ENCODE results near the gene TBC1D22B.
A peak's percentile ranks its signal among the peaks of the same experiment; 100 is the strongest.

Gene TBC1D22B

GRCh38 chr6:37353761-37354525 is 96.4 kb downstream of the TBC1D22B start, which contains the start of gene RNF8:
RNF8 (plus strand) TSS chr6:37353983; CDS start chr6:37354165, 182 bp downstream.
- TF ChIP-seq GATA3 (IDR thresholded peaks at IDR 0.05; ENCODE audit: low read depth, low read length) (no peak), GATA2 (IDR thresholded peaks at IDR 0.05; ENCODE audit: low read depth, low read length) (no peak)

- 0 out of 2 replicates have a peak, but pooled peaks have one; percentile 6 for TF ChIP-seq GATA2 (IDR thresholded peaks at IDR 0.05; ENCODE audit: low read depth, low read length)
- TF ChIP-seq GATA3 (IDR thresholded peaks at IDR 0.05; ENCODE audit: low read depth, low read length): no peak
These were observed 97.2 kb downstream of the TBC1D22B start for GRCh38 chr6:37354526-37355384.

GRCh38 chr6:37357288-37357687 is 99.7 kb downstream of the TBC1D22B start:
- TF ChIP-seq GATA3 (IDR thresholded peaks at IDR 0.05; ENCODE audit: low read depth, low read length) (no peak), GATA2 (IDR thresholded peaks at IDR 0.05; ENCODE audit: low read depth, low read length) (no peak)

GRCh38 chr6:37357860-37358259 is 100.3 kb downstream of the TBC1D22B start:
- TF ChIP-seq GATA3 (IDR thresholded peaks at IDR 0.05; ENCODE audit: low read depth, low read length) (no peak), GATA2 (IDR thresholded peaks at IDR 0.05; ENCODE audit: low read depth, low read length) (no peak)

GRCh38 chr6:37359039-37359438 is 101.5 kb downstream of the TBC1D22B start:
- TF ChIP-seq GATA2 (IDR thresholded peaks at IDR 0.05; ENCODE audit: low read depth, low read length) (no peak), GATA3 (IDR thresholded peaks at IDR 0.05; ENCODE audit: low read depth, low read length) (no peak)

- TF ChIP-seq GATA3 (IDR thresholded peaks at IDR 0.05; ENCODE audit: low read depth, low read length) (no peak), GATA2 (IDR thresholded peaks at IDR 0.05; ENCODE audit: low read depth, low read length) (no peak)
These were observed 104.7 kb downstream of the TBC1D22B start for GRCh38 chr6:37362101-37362828.

GRCh38 chr6:37365791-37366190 is 108.2 kb downstream of the TBC1D22B start:
- TF ChIP-seq GATA2 (IDR thresholded peaks at IDR 0.05; ENCODE audit: low read depth, low read length) (no peak), GATA3 (IDR thresholded peaks at IDR 0.05; ENCODE audit: low read depth, low read length) (no peak)

- TF ChIP-seq GATA3 (IDR thresholded peaks at IDR 0.05; ENCODE audit: low read depth, low read length): no peak
- TF ChIP-seq GATA2 (IDR thresholded peaks at IDR 0.05; ENCODE audit: low read depth, low read length): no peak
These were observed 109.3 kb downstream of the TBC1D22B start for GRCh38 chr6:37366910-37367309.

- TF ChIP-seq GATA3 (IDR thresholded peaks at IDR 0.05; ENCODE audit: low read depth, low read length) (no peak), GATA2 (IDR thresholded peaks at IDR 0.05; ENCODE audit: low read depth, low read length) (no peak)
These were observed 111.4 kb downstream of the TBC1D22B start for GRCh38 chr6:37368961-37369320.

- no peak for TF ChIP-seq GATA2 (IDR thresholded peaks at IDR 0.05; ENCODE audit: low read depth, low read length)
- TF ChIP-seq GATA3 (IDR thresholded peaks at IDR 0.05; ENCODE audit: low read depth, low read length): no peak
These were observed 112.0 kb downstream of the TBC1D22B start for GRCh38 chr6:37369321-37370201.

GRCh38 chr6:37371154-37372083 is 113.8 kb downstream of the TBC1D22B start:
- TF ChIP-seq GATA2 (IDR thresholded peaks at IDR 0.05; ENCODE audit: low read depth, low read length): no peak

- TF ChIP-seq GATA3 (IDR thresholded peaks at IDR 0.05; ENCODE audit: low read depth, low read length) (no peak), GATA2 (IDR thresholded peaks at IDR 0.05; ENCODE audit: low read depth, low read length) (no peak)
These were observed 114.5 kb downstream of the TBC1D22B start for GRCh38 chr6:37372116-37372515.
